Endothelial cell of umbilical vein (primary cell): ENCODE results near the gene STX11. TPM values are rescaled to one million over a fixed set of nuclear protein-coding genes. Genes with fewer than 3 reads are reported as not detected.

Source experiments
- BruUV-seq: library from RNA; stranded (reverse); fragments of 400-500 nt; replicated peaks from 2 replicates; lab custom pipeline; 2021; lab: Mats Ljungman, UMichigan
- CTCF ChIA-PET: fragments of 300-600, 350-600 bp; sonication (Branson Sonifier 250); formaldehyde crosslinking; loops from one replicate; lab custom pipeline; 2021; ENCODE audit warnings: antibody characterized with exemption, inconsistent platforms; lab: Charles Lee
- POLR2A ChIA-PET: fragments of 300-600, 350-600 bp; sonication (Branson Sonifier 250); formaldehyde crosslinking; loops from one replicate; lab custom pipeline; 2021; ENCODE audit warnings: antibody characterized with exemption, inconsistent platforms; lab: Charles Lee
- DNase-seq: peaks from one replicate; pipeline ENCODE4 v3.0.0-alpha.2; 2011; ENCODE audit warnings: low read depth, low spot score
- FAIRE-seq: peaks from 2 replicates; lab custom pipeline; 2011; peaks lifted over from hg19 to GRCh38; lab: Jason Lieb, UNC
- H2AFZ ChIP-seq: 2 replicates; pipeline ENCODE4 v1.6.0; 2012; ENCODE audit warnings: low read depth, low read length, control low read depth, inconsistent platforms
- H3K27ac ChIP-seq: 2 replicates; pipeline ENCODE4 v1.5.1; 2011; ENCODE audit warnings: low read depth, mild to moderate bottlenecking, control low read depth, low read length, moderate library complexity; ENCODE audit not compliant: insufficient read depth
- H3K27me3 ChIP-seq, 2 experiments: 2 replicates each; pipeline versions ENCODE4 v1.6.0 to v1.6.1; 2011; ENCODE audit warnings: low read length in 2 of 2, mixed read lengths in 1 of 2; ENCODE audit not compliant: control insufficient read depth in 2 of 2, insufficient read depth in 2 of 2
- H3K36me3 ChIP-seq, 2 experiments: 2 replicates in 1 of 2; 3 replicates in 1 of 2; pipeline ENCODE4 v1.5.1; 2011; ENCODE audit warnings: low read length in 2 of 2, mild to moderate bottlenecking in 1 of 2, moderate library complexity in 1 of 2; ENCODE audit not compliant: control insufficient read depth in 2 of 2, insufficient read depth in 2 of 2; ENCODE audit errors: extremely low read depth in 1 of 2
- H3K4me1 ChIP-seq: 3 replicates; pipeline ENCODE4 v1.5.1; 2011; ENCODE audit warnings: mild to moderate bottlenecking, low read length; ENCODE audit not compliant: control insufficient read depth, insufficient read depth; ENCODE audit errors: extremely low read depth
- H3K4me2 ChIP-seq: 2 replicates; pipeline ENCODE4 v1.6.1; 2011; ENCODE audit warnings: low read length, control low read depth, mixed read lengths; ENCODE audit not compliant: insufficient read depth
- H3K4me3 ChIP-seq, 3 experiments: fragments of 200-600 bp in 1 of 3; sonication (generic), shearing (Covaris generic) in 1 of 3; replicated peaks in 1 of 3; 2 replicates each; pipeline ENCODE4 v1.5.1; 2011 to 2016; ENCODE audit warnings: control low read depth in 3 of 3, low read length in 3 of 3, mild to moderate bottlenecking in 2 of 3, inconsistent platforms in 1 of 3, low read depth in 1 of 3, moderate library complexity in 1 of 3; ENCODE audit not compliant: insufficient read depth in 1 of 3
- H3K79me2 ChIP-seq: 2 replicates; pipeline ENCODE4 v1.6.0; 2012; ENCODE audit warnings: low read length, inconsistent platforms; ENCODE audit not compliant: control insufficient read depth, insufficient read depth
- H3K9ac ChIP-seq: replicated peaks from 2 replicates; pipeline ENCODE3; 2011; ENCODE audit warnings: low read length, control low read depth; ENCODE audit not compliant: insufficient read depth; ENCODE audit errors: extremely low read depth
- H3K9me1 ChIP-seq: replicated peaks from 3 replicates; pipeline ENCODE4 v1.6.0; 2011; ENCODE audit warnings: mild to moderate bottlenecking, low read length; ENCODE audit not compliant: control insufficient read depth, insufficient read depth; ENCODE audit errors: extremely low read depth
- H3K9me3 ChIP-seq: replicated peaks from 2 replicates; pipeline ENCODE4 v1.5.1; 2012; ENCODE audit warnings: low read length, inconsistent platforms; ENCODE audit not compliant: control insufficient read depth, insufficient read depth
- H4K20me1 ChIP-seq: replicated peaks from 2 replicates; pipeline ENCODE3; 2011; ENCODE audit warnings: mild to moderate bottlenecking, low read length; ENCODE audit not compliant: control insufficient read depth, insufficient read depth; ENCODE audit errors: extremely low read depth
- EZH2 ChIP-seq: IDR thresholded peaks from 2 replicates; pipeline ENCODE4 v1.6.1; 2012; ENCODE audit warnings: borderline replicate concordance, low read depth, mild to moderate bottlenecking, moderate library complexity, low read length, inconsistent platforms; ENCODE audit not compliant: severe bottlenecking
- FOS ChIP-seq: IDR thresholded peaks from 2 replicates; pipeline ENCODE4 v1.6.1; 2011; ENCODE audit warnings: mild to moderate bottlenecking, low read length, moderate library complexity, borderline replicate concordance; ENCODE audit not compliant: insufficient read depth
- GATA2 ChIP-seq: IDR thresholded peaks from 2 replicates; pipeline ENCODE4 v1.7.0; 2011; ENCODE audit warnings: low read depth, mild to moderate bottlenecking, moderate library complexity, mixed read lengths, low read length; ENCODE audit not compliant: insufficient read length, insufficient read depth
- JUN ChIP-seq: IDR thresholded peaks from 2 replicates; pipeline ENCODE4 v1.6.1; 2011; ENCODE audit warnings: borderline replicate concordance, low read depth; ENCODE audit not compliant: insufficient read length, insufficient read depth
- MYC ChIP-seq: IDR thresholded peaks from one replicate; pipeline ENCODE4 v1.6.1; 2011; ENCODE audit warnings: mild to moderate bottlenecking, low read depth, low read length
- POLR2A ChIP-seq: IDR thresholded peaks from 2 replicates; pipeline ENCODE4 v1.6.1; 2012; ENCODE audit warnings: low read depth, mild to moderate bottlenecking, control low read depth, low read length
- POLR2AphosphoS5 ChIP-seq: IDR thresholded peaks from 2 replicates; pipeline ENCODE4 v1.6.1; 2012; ENCODE audit warnings: low read depth, mild to moderate bottlenecking, control low read depth, low read length, moderate library complexity; ENCODE audit not compliant: insufficient read depth
- dilution Hi-C: fragments of 300-500 bp; cut with MboI; formaldehyde crosslinking; loops from one replicate; pipeline ENCODE4 v1.15.0; 2019; ENCODE audit warnings: low sequenced_read_pairs; ENCODE audit not compliant: extremely low pct_ligation_motif_present
- intact Hi-C: fragments of 100-400 bp; cut with micrococcal nuclease; formaldehyde crosslinking; loops from one replicate; pipeline ENCODE4 v1.10.0; 2022
- polyA plus RNA-seq, 4 experiments: library from polyadenylated mRNA; depleted of rRNA in 3 of 4; stranded (reverse) in 3 of 4; unstranded in 1 of 4; fragments of >200 nt; gene quantifications; 2 replicates each; pipeline versions ENCODE4 v1.2.1 to v1.2.3, GENCODE V29; 2011 to 2012; ENCODE audit warnings: missing spikeins in 1 of 4
- total RNA-seq: library from RNA; stranded (reverse); gene quantifications from 2 replicates; pipeline ENCODE4 v1.2.3, GENCODE V29; 2021
- TF ChIP-seq, protein P1 (sequence below), 2 donors: IDR thresholded peaks; 1 replicate in 1 of 2; 2 replicates in 1 of 2; pipeline ENCODE4 v1.5.1; 2011; ENCODE audit warnings: low read length in 2 of 2, mild to moderate bottlenecking in 2 of 2, moderate library complexity in 2 of 2, control low read depth in 1 of 2, inconsistent platforms in 1 of 2, low read depth in 1 of 2; ENCODE audit not compliant: insufficient read depth in 1 of 2; ENCODE audit errors: extremely low read depth in 1 of 2
- TF ChIP-seq, protein P2 (sequence below): IDR thresholded peaks from 2 replicates; pipeline ENCODE4 v1.6.1; 2011; ENCODE audit not compliant: insufficient read depth, insufficient read length

The STX11 gene
- total and polyA plus RNA-seq, 2 donors (not counting 3 experiments of a cell fraction or from before 2014, with no cell fraction given) = 4.7 to 8.9 TPM

GRCh38 chr6:144153971-144154370 is 3.7 kb downstream of the STX11 start:
- Histone ChIP-seq H3K79me2 (peaks cover 2% of the 10 kb centered on the region), H3K9me1 (no peaks in the 10 kb centered on the region), H3K4me2 (no peak overlapping the region), H3K27me3 (no peaks in the 10 kb centered on the region), H3K9me3 (no peaks in the 10 kb centered on the region), H4K20me1 (no peaks in the 10 kb centered on the region), H3K9ac (no peak overlapping the region), H2AFZ (no peak overlapping the region), H3K4me1 (peaks cover 34% of the 10 kb centered on the region), H3K4me3 (no peak overlapping the region), H3K27ac (no peak overlapping the region), H3K36me3 (no peaks in the 10 kb centered on the region)
- dilution Hi-C loops (no loop called here), intact Hi-C loops (loop anchor here (5.0 kb wide), 1 partner anchor 133 kb away; the partner anchor contains the start of gene UTRN)
- ChIA-PET POLR2A (no interaction called here), CTCF (interaction anchor here (1.2 kb wide), 1 partner anchor 9 kb away, joined by 3 read pairs; no protein-coding TSS in a partner anchor)
- no peak for FAIRE-seq
- no peak for DNase-seq
- TF ChIP-seq, protein P1, sequence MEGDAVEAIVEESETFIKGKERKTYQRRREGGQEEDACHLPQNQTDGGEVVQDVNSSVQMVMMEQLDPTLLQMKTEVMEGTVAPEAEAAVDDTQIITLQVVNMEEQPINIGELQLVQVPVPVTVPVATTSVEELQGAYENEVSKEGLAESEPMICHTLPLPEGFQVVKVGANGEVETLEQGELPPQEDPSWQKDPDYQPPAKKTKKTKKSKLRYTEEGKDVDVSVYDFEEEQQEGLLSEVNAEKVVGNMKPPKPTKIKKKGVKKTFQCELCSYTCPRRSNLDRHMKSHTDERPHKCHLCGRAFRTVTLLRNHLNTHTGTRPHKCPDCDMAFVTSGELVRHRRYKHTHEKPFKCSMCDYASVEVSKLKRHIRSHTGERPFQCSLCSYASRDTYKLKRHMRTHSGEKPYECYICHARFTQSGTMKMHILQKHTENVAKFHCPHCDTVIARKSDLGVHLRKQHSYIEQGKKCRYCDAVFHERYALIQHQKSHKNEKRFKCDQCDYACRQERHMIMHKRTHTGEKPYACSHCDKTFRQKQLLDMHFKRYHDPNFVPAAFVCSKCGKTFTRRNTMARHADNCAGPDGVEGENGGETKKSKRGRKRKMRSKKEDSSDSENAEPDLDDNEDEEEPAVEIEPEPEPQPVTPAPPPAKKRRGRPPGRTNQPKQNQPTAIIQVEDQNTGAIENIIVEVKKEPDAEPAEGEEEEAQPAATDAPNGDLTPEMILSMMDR (IDR thresholded peaks at IDR 0.05; ENCODE audit: extremely low read depth in 1 of 2, insufficient read depth in 1 of 2, low read depth in 1 of 2, low read length in 2 of 2) = no peak
- TF ChIP-seq GATA2 (no peak), FOS (no peak), POLR2A (no peak), EZH2 (no peak), MYC (no peak), POLR2AphosphoS5 (no peak), JUN (no peak)
- TF ChIP-seq, protein P2, sequence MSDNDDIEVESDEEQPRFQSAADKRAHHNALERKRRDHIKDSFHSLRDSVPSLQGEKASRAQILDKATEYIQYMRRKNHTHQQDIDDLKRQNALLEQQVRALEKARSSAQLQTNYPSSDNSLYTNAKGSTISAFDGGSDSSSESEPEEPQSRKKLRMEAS = no peak
- BruUV-seq = no TSS peak
